ENCODE results near the gene RPA1. TPM values are rescaled to one million over a fixed set of nuclear protein-coding genes. Genes with fewer than 3 reads are reported as not detected.
A peak's percentile ranks its signal among the peaks of the same experiment; 100 is the strongest.

Gene RPA1
- polyA plus RNA-seq, 1 donor from 2014 or later = 8.4 TPM

DNA sequence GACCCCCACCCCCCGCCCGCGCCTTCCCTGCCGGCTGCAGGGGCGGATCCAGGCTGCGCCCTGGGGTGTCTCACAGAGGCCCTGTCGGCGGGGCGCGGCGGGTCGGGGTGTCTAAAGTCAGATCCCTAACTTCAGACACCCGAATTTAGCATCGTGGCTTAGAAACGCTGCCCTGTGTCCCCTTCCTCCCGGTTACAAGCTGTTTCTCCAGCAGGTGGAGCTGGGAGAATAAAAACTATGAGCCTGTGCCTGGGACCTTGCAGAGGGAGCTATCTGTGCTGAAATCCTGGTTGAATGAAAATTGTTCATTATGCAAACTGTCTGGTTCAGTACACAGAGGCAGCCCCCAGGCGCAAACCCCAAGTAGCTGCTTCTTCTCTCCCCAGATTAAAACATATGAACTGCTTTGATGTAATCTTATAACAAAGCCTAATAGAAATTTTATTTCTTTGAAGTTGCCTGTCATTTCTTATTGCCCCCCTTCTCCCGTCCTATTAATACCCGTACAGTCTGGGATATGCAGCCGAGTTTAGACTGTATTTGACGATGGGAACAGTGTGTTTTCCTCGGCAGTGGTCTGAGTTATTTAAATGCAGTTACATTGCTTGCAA, 79.0 kb downstream of the RPA1 start:
- H3K27me3 ChIP-seq (ENCODE audit: insufficient read depth, low read depth, low read length) = no peaks in the 10 kb centered on the region
- peak overlapping the region; percentile 70 for H3K4me2 ChIP-seq (ENCODE audit: low read length)
- no peaks in the 10 kb centered on the region for H3K9me3 ChIP-seq (ENCODE audit: low read length)
- no peaks in the 10 kb centered on the region for H4K20me1 ChIP-seq (ENCODE audit: insufficient read depth)
- H3K9ac ChIP-seq (ENCODE audit: low read length) = peak overlapping the region; percentile 56
- H3F3A ChIP-seq (ENCODE audit: insufficient read depth, low read length, poor library complexity, severe bottlenecking) = peaks cover 3% of the 10 kb centered on the region
- H2AFZ ChIP-seq (ENCODE audit: low read depth, low read length) = no peak overlapping the region
- H3K9me2 ChIP-seq (ENCODE audit: insufficient read depth, low read length) = no peaks in the 10 kb centered on the region
- TF ChIP-seq EZH2 (IDR thresholded peaks at IDR 0.05; ENCODE audit: borderline replicate concordance, insufficient read depth, low read length, poor library complexity, severe bottlenecking) = no peak
- TF ChIP-seq RAD21 (conservative IDR thresholded peaks at IDR 0.05) = peak; percentile 92
- TF ChIP-seq, protein P1, sequence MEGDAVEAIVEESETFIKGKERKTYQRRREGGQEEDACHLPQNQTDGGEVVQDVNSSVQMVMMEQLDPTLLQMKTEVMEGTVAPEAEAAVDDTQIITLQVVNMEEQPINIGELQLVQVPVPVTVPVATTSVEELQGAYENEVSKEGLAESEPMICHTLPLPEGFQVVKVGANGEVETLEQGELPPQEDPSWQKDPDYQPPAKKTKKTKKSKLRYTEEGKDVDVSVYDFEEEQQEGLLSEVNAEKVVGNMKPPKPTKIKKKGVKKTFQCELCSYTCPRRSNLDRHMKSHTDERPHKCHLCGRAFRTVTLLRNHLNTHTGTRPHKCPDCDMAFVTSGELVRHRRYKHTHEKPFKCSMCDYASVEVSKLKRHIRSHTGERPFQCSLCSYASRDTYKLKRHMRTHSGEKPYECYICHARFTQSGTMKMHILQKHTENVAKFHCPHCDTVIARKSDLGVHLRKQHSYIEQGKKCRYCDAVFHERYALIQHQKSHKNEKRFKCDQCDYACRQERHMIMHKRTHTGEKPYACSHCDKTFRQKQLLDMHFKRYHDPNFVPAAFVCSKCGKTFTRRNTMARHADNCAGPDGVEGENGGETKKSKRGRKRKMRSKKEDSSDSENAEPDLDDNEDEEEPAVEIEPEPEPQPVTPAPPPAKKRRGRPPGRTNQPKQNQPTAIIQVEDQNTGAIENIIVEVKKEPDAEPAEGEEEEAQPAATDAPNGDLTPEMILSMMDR (IDR thresholded peaks at IDR 0.05; ENCODE audit: poor library complexity, severe bottlenecking) = peak; percentile 91
- TF ChIP-seq POLR2AphosphoS5 (IDR thresholded peaks at IDR 0.05) = no peak
- peak; percentile 97 for TF ChIP-seq SMC3 (conservative IDR thresholded peaks at IDR 0.05; ENCODE audit: poor library complexity)
- peak; percentile 47 for TF ChIP-seq MXI1 (conservative IDR thresholded peaks at IDR 0.05; ENCODE audit: poor library complexity, severe bottlenecking)
- no peak for TF ChIP-seq EP300 (conservative IDR thresholded peaks at IDR 0.05; ENCODE audit: poor library complexity, severe bottlenecking)
- TF ChIP-seq TAF1 (IDR thresholded peaks at IDR 0.05; ENCODE audit: low read depth) = no peak
- TF ChIP-seq, protein P2, sequence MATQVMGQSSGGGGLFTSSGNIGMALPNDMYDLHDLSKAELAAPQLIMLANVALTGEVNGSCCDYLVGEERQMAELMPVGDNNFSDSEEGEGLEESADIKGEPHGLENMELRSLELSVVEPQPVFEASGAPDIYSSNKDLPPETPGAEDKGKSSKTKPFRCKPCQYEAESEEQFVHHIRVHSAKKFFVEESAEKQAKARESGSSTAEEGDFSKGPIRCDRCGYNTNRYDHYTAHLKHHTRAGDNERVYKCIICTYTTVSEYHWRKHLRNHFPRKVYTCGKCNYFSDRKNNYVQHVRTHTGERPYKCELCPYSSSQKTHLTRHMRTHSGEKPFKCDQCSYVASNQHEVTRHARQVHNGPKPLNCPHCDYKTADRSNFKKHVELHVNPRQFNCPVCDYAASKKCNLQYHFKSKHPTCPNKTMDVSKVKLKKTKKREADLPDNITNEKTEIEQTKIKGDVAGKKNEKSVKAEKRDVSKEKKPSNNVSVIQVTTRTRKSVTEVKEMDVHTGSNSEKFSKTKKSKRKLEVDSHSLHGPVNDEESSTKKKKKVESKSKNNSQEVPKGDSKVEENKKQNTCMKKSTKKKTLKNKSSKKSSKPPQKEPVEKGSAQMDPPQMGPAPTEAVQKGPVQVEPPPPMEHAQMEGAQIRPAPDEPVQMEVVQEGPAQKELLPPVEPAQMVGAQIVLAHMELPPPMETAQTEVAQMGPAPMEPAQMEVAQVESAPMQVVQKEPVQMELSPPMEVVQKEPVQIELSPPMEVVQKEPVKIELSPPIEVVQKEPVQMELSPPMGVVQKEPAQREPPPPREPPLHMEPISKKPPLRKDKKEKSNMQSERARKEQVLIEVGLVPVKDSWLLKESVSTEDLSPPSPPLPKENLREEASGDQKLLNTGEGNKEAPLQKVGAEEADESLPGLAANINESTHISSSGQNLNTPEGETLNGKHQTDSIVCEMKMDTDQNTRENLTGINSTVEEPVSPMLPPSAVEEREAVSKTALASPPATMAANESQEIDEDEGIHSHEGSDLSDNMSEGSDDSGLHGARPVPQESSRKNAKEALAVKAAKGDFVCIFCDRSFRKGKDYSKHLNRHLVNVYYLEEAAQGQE (IDR thresholded peaks at IDR 0.05; ENCODE audit: borderline replicate concordance) = peak; percentile 4
- H3K36me3 ChIP-seq (ENCODE audit: insufficient read depth, low read length) = no peaks in the 10 kb centered on the region
- H3K4me3 ChIP-seq (ENCODE audit: low read length) = peak overlapping the region; percentile 61
- H3K79me2 ChIP-seq (replicated peaks; ENCODE audit: insufficient read depth, low read length) = no peaks in the 10 kb centered on the region
- H3K27ac ChIP-seq (ENCODE audit: low read length) = peak overlapping the region; percentile 39

DNA sequence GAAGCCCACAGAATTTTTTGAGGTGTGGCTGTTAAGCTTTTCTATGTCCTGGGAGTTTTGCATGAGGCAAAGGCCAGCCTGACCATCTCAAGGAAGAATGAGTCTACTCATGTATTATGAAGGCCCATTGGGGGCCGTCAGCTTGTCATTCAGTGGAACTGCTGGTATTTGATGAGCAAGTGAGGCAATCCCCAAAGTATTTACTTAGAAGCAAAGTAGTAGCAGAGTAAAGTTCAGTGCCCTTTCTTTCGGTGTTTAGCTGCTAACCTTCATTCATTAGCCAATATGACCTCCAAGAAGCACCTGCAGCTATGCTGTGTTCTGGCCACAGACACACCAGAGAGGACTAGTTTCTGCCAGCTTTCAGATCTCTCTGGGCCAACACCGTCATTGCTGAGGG, 80.2 kb downstream of the RPA1 start:
- Histone ChIP-seq H3F3A (ENCODE audit: insufficient read depth, low read length, poor library complexity, severe bottlenecking) (no peaks in the 10 kb centered on the region), H3K9me3 (ENCODE audit: low read length) (no peaks in the 10 kb centered on the region), H3K9ac (ENCODE audit: low read length) (no peak overlapping the region), H3K9me2 (ENCODE audit: insufficient read depth, low read length) (no peaks in the 10 kb centered on the region), H4K20me1 (ENCODE audit: insufficient read depth) (no peaks in the 10 kb centered on the region), H3K27me3 (ENCODE audit: insufficient read depth, low read depth, low read length) (no peaks in the 10 kb centered on the region), H3K4me3 (ENCODE audit: low read length) (no peak overlapping the region), H3K4me2 (ENCODE audit: low read length) (no peak overlapping the region), H3K79me2 (replicated peaks; ENCODE audit: insufficient read depth, low read length) (no peaks in the 10 kb centered on the region), H3K27ac (ENCODE audit: low read length) (no peak overlapping the region), H2AFZ (ENCODE audit: low read depth, low read length) (no peak overlapping the region), H3K36me3 (ENCODE audit: insufficient read depth, low read length) (no peaks in the 10 kb centered on the region)
- TF ChIP-seq EP300 (conservative IDR thresholded peaks at IDR 0.05; ENCODE audit: poor library complexity, severe bottlenecking) (no peak), RAD21 (conservative IDR thresholded peaks at IDR 0.05) (no peak), EZH2 (IDR thresholded peaks at IDR 0.05; ENCODE audit: borderline replicate concordance, insufficient read depth, low read length, poor library complexity, severe bottlenecking) (no peak), MXI1 (conservative IDR thresholded peaks at IDR 0.05; ENCODE audit: poor library complexity, severe bottlenecking) (no peak), TAF1 (IDR thresholded peaks at IDR 0.05; ENCODE audit: low read depth) (no peak), SMC3 (conservative IDR thresholded peaks at IDR 0.05; ENCODE audit: poor library complexity) (no peak), POLR2AphosphoS5 (IDR thresholded peaks at IDR 0.05) (no peak)
- TF ChIP-seq, protein P1 (IDR thresholded peaks at IDR 0.05; ENCODE audit: poor library complexity, severe bottlenecking) = no peak
- TF ChIP-seq, protein P2 (IDR thresholded peaks at IDR 0.05; ENCODE audit: borderline replicate concordance) = no peak

Data from neural cell (in vitro differentiated cells).